H1 (cell line): ENCODE data around the gene RAB7B. TPM values are rescaled to one million over a fixed set of nuclear protein-coding genes. Genes with fewer than 3 reads are reported as not detected.

Experiments
- CTCF ChIA-PET: fragments of 300-600 bp; sonication (Branson Sonifier 250); formaldehyde crosslinking; loops from one replicate; lab custom pipeline; 2021; ENCODE audit not compliant: partially characterized antibody; lab: Charles Lee
- POLR2A ChIA-PET: fragments of 300-600 bp; sonication (Branson Sonifier 250); formaldehyde crosslinking; loops from one replicate; lab custom pipeline; 2021; ENCODE audit warnings: inconsistent platforms; ENCODE audit not compliant: partially characterized antibody; lab: Charles Lee
- DNase-seq, 2 experiments: peaks; one replicate each; pipeline versions ENCODE4 v3.0.0 to v3.0.0-alpha.2; 2010 to 2022; ENCODE audit warnings: low spot score in 2 of 2, low read depth in 1 of 2, mixed read lengths in 1 of 2
- FAIRE-seq: peaks from 2 replicates; lab custom pipeline; 2011; peaks lifted over from hg19 to GRCh38; lab: Jason Lieb, UNC
- H2AFZ ChIP-seq: 2 replicates; pipeline ENCODE4 v1.8.1; 2012; ENCODE audit warnings: low read length, inconsistent platforms
- H2AK5ac ChIP-seq: 2 replicates; pipeline ENCODE4 v1.6.1; 2013; ENCODE audit warnings: low read depth, low read length
- H2BK120ac ChIP-seq: replicated peaks from 2 replicates; pipeline ENCODE3; 2013; ENCODE audit warnings: low read depth, low read length, inconsistent platforms
- H2BK12ac ChIP-seq: 2 replicates; pipeline ENCODE4 v1.6.1; 2013; ENCODE audit warnings: low read depth, low read length
- H2BK15ac ChIP-seq: 2 replicates; pipeline ENCODE4 v1.6.1; 2013; ENCODE audit warnings: low read length
- H2BK20ac ChIP-seq: 2 replicates; pipeline ENCODE4 v1.6.1; 2013; ENCODE audit warnings: low read length
- H2BK5ac ChIP-seq: 2 replicates; pipeline ENCODE4 v1.6.1; 2013; ENCODE audit warnings: low read depth, low read length
- H3K14ac ChIP-seq: 2 replicates; pipeline ENCODE4 v1.6.1; 2013; ENCODE audit warnings: inconsistent platforms; ENCODE audit not compliant: insufficient read length
- H3K18ac ChIP-seq: 2 replicates; pipeline ENCODE4 v1.6.1; 2013; ENCODE audit warnings: low read length; ENCODE audit errors: extremely low read depth
- H3K23ac ChIP-seq: 2 replicates; pipeline ENCODE4 v1.6.1; 2013; ENCODE audit warnings: inconsistent platforms; ENCODE audit not compliant: insufficient read length
- H3K23me2 ChIP-seq: 2 replicates; pipeline ENCODE4 v1.6.1; 2013; ENCODE audit warnings: low read depth, low read length
- H3K27ac ChIP-seq: 2 replicates; pipeline ENCODE4 v1.6.1; 2011; ENCODE audit warnings: low read depth, low read length, inconsistent platforms
- H3K27me3 ChIP-seq, 4 experiments: replicated peaks in 1 of 4; 1 replicate in 1 of 4; 2 replicates in 3 of 4; pipeline versions ENCODE4 v1.6.1 to v1.8.1; 2011 to 2013; ENCODE audit warnings: low read length in 3 of 4, mild to moderate bottlenecking in 3 of 4, inconsistent platforms in 2 of 4, mixed read lengths in 2 of 4, moderate library complexity in 1 of 4; ENCODE audit not compliant: control insufficient read depth in 3 of 4, insufficient read depth in 3 of 4; ENCODE audit errors: extremely low read depth in 1 of 4
- H3K36me3 ChIP-seq, 4 experiments: 2 replicates each; pipeline versions ENCODE4 v1.6.1 to v1.8.1; 2011 to 2013; ENCODE audit warnings: mild to moderate bottlenecking in 4 of 4, low read length in 3 of 4, moderate library complexity in 2 of 4, control low read depth in 1 of 4, inconsistent platforms in 1 of 4; ENCODE audit not compliant: insufficient read depth in 4 of 4, control insufficient read depth in 2 of 4
- H3K4ac ChIP-seq: replicated peaks from 2 replicates; pipeline ENCODE3; 2013; ENCODE audit warnings: low read length, low read depth, mixed read lengths, inconsistent platforms; ENCODE audit not compliant: insufficient read length
- H3K4me1 ChIP-seq, 4 experiments: replicated peaks in 1 of 4; 1 replicate in 1 of 4; 2 replicates in 3 of 4; pipeline versions ENCODE4 v1.6.1 to v1.8.1; 2011 to 2013; ENCODE audit warnings: low read length in 3 of 4, inconsistent platforms in 2 of 4, mixed read lengths in 1 of 4; ENCODE audit not compliant: insufficient read depth in 4 of 4, control insufficient read depth in 3 of 4
- H3K4me2 ChIP-seq, 2 experiments: 2 replicates each; pipeline versions ENCODE4 v1.6.1 to v1.8.1; 2011 to 2013; ENCODE audit warnings: low read depth in 2 of 2, low read length in 2 of 2, control low read depth in 1 of 2, inconsistent platforms in 1 of 2, mild to moderate bottlenecking in 1 of 2; ENCODE audit not compliant: insufficient read depth in 1 of 2
- H3K4me3 ChIP-seq, 4 experiments: fragments of 200-600, 300-600 bp in 1 of 4; sonication (generic), shearing (Covaris generic), sonication (Bioruptor Twin) in 1 of 4; 2 replicates each; pipeline versions ENCODE4 v1.5.1 to v1.8.1; 2011 to 2016; ENCODE audit warnings: low read length in 4 of 4, low read depth in 3 of 4, control low read depth in 2 of 4, inconsistent platforms in 2 of 4, mild to moderate bottlenecking in 2 of 4, mixed read lengths in 1 of 4, moderate library complexity in 1 of 4; ENCODE audit not compliant: insufficient read depth in 2 of 4; ENCODE audit errors: extremely low read depth in 1 of 4
- H3K56ac ChIP-seq: replicated peaks from 2 replicates; pipeline ENCODE3; 2013; ENCODE audit warnings: low read depth, mild to moderate bottlenecking, mixed read lengths, low read length, inconsistent platforms; ENCODE audit not compliant: insufficient read length
- H3K79me1 ChIP-seq: 2 replicates; pipeline ENCODE4 v1.6.1; 2013; ENCODE audit warnings: low read depth, low read length, control low read depth
- H3K79me2 ChIP-seq, 2 experiments: 2 replicates each; pipeline versions ENCODE4 v1.6.1 to v1.8.1; 2012 to 2013; ENCODE audit warnings: low read length in 2 of 2, mild to moderate bottlenecking in 2 of 2, inconsistent platforms in 1 of 2; ENCODE audit not compliant: insufficient read depth in 2 of 2, control insufficient read depth in 1 of 2
- H3K9ac ChIP-seq, 4 experiments: replicated peaks in 1 of 4; 1 replicate in 1 of 4; 2 replicates in 3 of 4; pipeline versions ENCODE4 v1.6.1 to v1.8.1; 2011 to 2013; ENCODE audit warnings: low read depth in 3 of 4, low read length in 3 of 4, control low read depth in 2 of 4, mild to moderate bottlenecking in 2 of 4, moderate library complexity in 2 of 4, inconsistent platforms in 1 of 4; ENCODE audit errors: extremely low read depth in 1 of 4
- H3K9me3 ChIP-seq, 2 experiments: 2 replicates each; pipeline versions ENCODE4 v1.6.1 to v1.8.1; 2012 to 2013; ENCODE audit warnings: mild to moderate bottlenecking in 2 of 2, moderate library complexity in 2 of 2, control low read depth in 1 of 2, inconsistent platforms in 1 of 2, low read depth in 1 of 2, low read length in 1 of 2, mixed read lengths in 1 of 2; ENCODE audit not compliant: insufficient read depth in 2 of 2
- H4K20me1 ChIP-seq, 2 experiments: replicated peaks in 1 of 2; 2 replicates each; pipeline versions ENCODE3 to v1.8.1; 2011 to 2013; ENCODE audit warnings: inconsistent platforms in 2 of 2, low read length in 2 of 2, mild to moderate bottlenecking in 1 of 2; ENCODE audit not compliant: insufficient read depth in 2 of 2, control insufficient read depth in 1 of 2
- H4K5ac ChIP-seq: 2 replicates; pipeline ENCODE4 v1.6.1; 2013; ENCODE audit warnings: low read length, low read depth, mixed read lengths, inconsistent platforms; ENCODE audit not compliant: insufficient read length
- H4K8ac ChIP-seq: 2 replicates; pipeline ENCODE4 v1.8.0; 2013; ENCODE audit warnings: mild to moderate bottlenecking, moderate library complexity, low read length, inconsistent platforms; ENCODE audit not compliant: insufficient read depth; ENCODE audit errors: extremely low read depth
- H4K91ac ChIP-seq: replicated peaks from 2 replicates; pipeline ENCODE3; 2013; ENCODE audit warnings: low read length, mixed read lengths, inconsistent platforms; ENCODE audit not compliant: insufficient read length
- BACH1 ChIP-seq: IDR thresholded peaks from 2 replicates; pipeline ENCODE4 v1.6.1; 2012; ENCODE audit warnings: low read length, improper control_type of control experiment
- EGR1 ChIP-seq: IDR thresholded peaks from 2 replicates; pipeline ENCODE4 v1.6.1; 2011; ENCODE audit warnings: low read depth, low read length, borderline replicate concordance
- GABPA ChIP-seq: IDR thresholded peaks from 2 replicates; pipeline ENCODE4 v1.6.1; 2011; ENCODE audit warnings: mild to moderate bottlenecking, low read length, moderate library complexity, borderline replicate concordance; ENCODE audit not compliant: insufficient read depth
- POLR2AphosphoS5 ChIP-seq: IDR thresholded peaks from 2 replicates; pipeline ENCODE4 v1.6.1; 2011; ENCODE audit warnings: low read depth, low read length
- SP4 ChIP-seq: IDR thresholded peaks from 2 replicates; pipeline ENCODE4 v1.6.1; 2012; ENCODE audit warnings: low read length, inconsistent platforms
- WGBS, 2 experiments: shearing (Covaris generic) in 1 of 2; methylation state at CpG; one replicate each; pipeline versions ENCODE4 v1.1.6 to v1.1.7; 2013 to 2015; ENCODE audit warnings: low lambda C conversion rate in 2 of 2, mixed read lengths in 2 of 2, inconsistent platforms in 1 of 2, low coverage in 1 of 2, missing lambda C conversion rate in 1 of 2; ENCODE audit not compliant: insufficient replicate concordance in 2 of 2, insufficient coverage in 1 of 2, insufficient read length in 1 of 2; ENCODE audit errors: extremely low coverage in 1 of 2, missing lambda C conversion rate in 1 of 2; 5-methylcytosine and 5-hydroxymethylcytosine counted together
- polyA plus RNA-seq, 7 experiments: library from polyadenylated mRNA; depleted of rRNA in 3 of 7; stranded (reverse) in 5 of 7; unstranded in 2 of 7; fragments of >200 nt in 5 of 7; fragments of 200-250 nt in 2 of 7; gene quantifications; 1 replicate in 5 of 7; 2 replicates in 1 of 7; 4 replicates in 1 of 7; pipeline versions ENCODE4 v1.2.1 to v1.2.3, GENCODE V29; 2011 to 2013; ENCODE audit warnings: missing spikeins in 2 of 7, mixed read lengths in 2 of 7
- total RNA-seq: library from RNA; stranded (reverse); fragmentation: NEBNext Ultra II Directional; extraction: Animal tissue kit (Norgen Biotek cat#: 25700); gene quantifications from 2 replicates; pipeline ENCODE4 v1.2.1, GENCODE V29; 2021

The RAB7B gene
- total and polyA plus RNA-seq, 2 of the 8 experiments (the other 6 are each of a cell fraction or from before 2014, with no cell fraction given) = 0.05 TPM; not detected in 1

DNA sequence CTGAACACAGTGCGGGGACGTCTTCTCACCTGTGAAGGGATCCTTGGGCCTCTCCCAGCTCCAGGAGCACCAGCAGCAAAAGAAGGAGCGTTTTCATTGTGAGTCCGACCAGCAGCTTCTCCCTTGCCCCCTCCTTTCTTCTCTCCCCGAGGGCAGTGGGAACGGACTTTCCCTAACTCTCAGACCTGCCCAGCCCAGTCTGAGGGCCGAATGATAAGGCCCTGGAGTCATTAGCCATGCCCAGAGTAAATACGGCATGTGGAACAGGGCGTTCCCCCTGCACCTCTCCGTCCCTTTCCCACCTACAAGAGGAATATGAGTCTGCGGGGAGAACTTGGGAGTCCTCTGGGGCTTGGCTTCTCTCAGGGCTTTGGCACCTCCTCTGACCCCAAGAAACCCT is 20.5 kb upstream of the RAB7B start, which contains the start of gene CTSE:
Gene CTSE (minus strand): TSS at position 201 of the 400 bp plus-strand sequence. CDS start 104 bp downstream, at position 97.
- CTCF ChIA-PET = interaction anchor here (0.8 to 1.0 kb wide), 3 partner anchors 8 to 83 kb away, joined by 3 read pairs; no protein-coding TSS in a partner anchor
- POLR2A ChIA-PET = no interaction called here

More for the DNA sequence above, 20.5 kb upstream of the RAB7B start, which contains the start of gene CTSE:
- H4K20me1 ChIP-seq = no peaks in the 10 kb centered on the region
- H3K4me3 ChIP-seq = no peak within 1 kb of the TSS
- H4K8ac ChIP-seq = no peak within 1 kb of the TSS; the same call in none of the 2 replicates
- WGBS, 2 experiments = 95% methylated on average over 6 of the region's 11 CpGs; no CpG with 5 or more reads in 1 of the 2 experiments
- H3K23ac ChIP-seq = no peak within 1 kb of the TSS
- H3K9me3 ChIP-seq = no peaks in the 10 kb centered on the region
- H3K4ac ChIP-seq = no peak within 1 kb of the TSS
- no peak within 1 kb of the TSS for H2BK15ac ChIP-seq
- no peaks in the 10 kb centered on the region for H3K36me3 ChIP-seq
- no peak within 1 kb of the TSS for H2AFZ ChIP-seq
- H3K9ac ChIP-seq = no peak within 1 kb of the TSS
- H3K56ac ChIP-seq = no peak within 1 kb of the TSS
- H2BK120ac ChIP-seq = no peak within 1 kb of the TSS
- no peak within 1 kb of the TSS for H2BK20ac ChIP-seq
- TF ChIP-seq EGR1 (no peak), SP4 (no peak), GABPA (no peak), POLR2AphosphoS5 (no peak), BACH1 (no peak)
- TF ChIP-seq, all 59 proteins: peak for 0
- H2AK5ac ChIP-seq = no peak within 1 kb of the TSS
- DNase-seq = no peak
- H4K91ac ChIP-seq = no peak within 1 kb of the TSS
- H3K23me2 ChIP-seq = no peaks in the 10 kb centered on the region
- no peaks in the 10 kb centered on the region for H3K79me2 ChIP-seq
- H3K27ac ChIP-seq = no peak within 1 kb of the TSS
- no peak within 1 kb of the TSS for H3K18ac ChIP-seq
- H3K14ac ChIP-seq = no peak within 1 kb of the TSS
- H2BK12ac ChIP-seq = no peak within 1 kb of the TSS
- no peak within 1 kb of the TSS for H3K4me2 ChIP-seq
- no peak for FAIRE-seq
- H2BK5ac ChIP-seq = no peak within 1 kb of the TSS
- H3K4me1 ChIP-seq = no peaks in the 10 kb centered on the region
- H4K5ac ChIP-seq = no peak within 1 kb of the TSS
- H3K79me1 ChIP-seq = no peaks in the 10 kb centered on the region
- H3K27me3 ChIP-seq = no peaks in the 10 kb centered on the region; a peak in 1 of 7 replicates
